Lung microvascular endothelial cell (primary cell): Measurements from ENCODE around the gene ZNF396. TPM values are rescaled to one million over a fixed set of nuclear protein-coding genes. Genes with fewer than 3 reads are reported as not detected.

Source experiments
- DNase-seq, 2 donors: peaks; one replicate each; pipeline versions ENCODE4 v3.0.0 to v3.0.0-alpha.2; 2010; ENCODE audit warnings: low read depth in 2 of 2
- total RNA-seq: library from RNA; depleted of rRNA; stranded (reverse); fragments of >200 nt; gene quantifications from 2 replicates; pipeline ENCODE4 v1.2.1, GENCODE V29; 2014

The ZNF396 gene
- total RNA-seq, 1 donor from 2014 or later, result 0.60 TPM

GRCh38 chr18:35343488-35343935 lies 33.6 kb downstream of the ZNF396 start:
- no peak for DNase-seq

DNA sequence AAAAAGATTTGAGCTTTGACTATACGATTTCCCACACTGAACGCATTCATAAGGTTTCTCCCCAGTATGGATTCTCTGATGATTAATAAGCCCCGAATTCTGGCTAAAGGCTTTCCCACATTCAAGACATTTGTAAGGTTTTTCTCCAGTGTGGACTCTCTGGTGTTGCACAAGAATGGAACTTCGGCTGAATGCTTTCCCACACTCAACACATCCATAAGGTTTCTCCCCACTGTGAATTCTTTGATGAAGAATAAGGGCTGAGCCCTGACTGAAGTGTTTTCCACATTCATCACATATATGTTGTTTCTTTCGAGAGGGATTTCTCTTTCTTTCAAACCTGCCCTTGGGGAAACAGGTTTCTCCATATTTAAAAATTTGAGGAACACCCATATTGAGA lies 39.9 kb downstream of the ZNF396 start:
- DNase-seq, result no peak

DNA sequence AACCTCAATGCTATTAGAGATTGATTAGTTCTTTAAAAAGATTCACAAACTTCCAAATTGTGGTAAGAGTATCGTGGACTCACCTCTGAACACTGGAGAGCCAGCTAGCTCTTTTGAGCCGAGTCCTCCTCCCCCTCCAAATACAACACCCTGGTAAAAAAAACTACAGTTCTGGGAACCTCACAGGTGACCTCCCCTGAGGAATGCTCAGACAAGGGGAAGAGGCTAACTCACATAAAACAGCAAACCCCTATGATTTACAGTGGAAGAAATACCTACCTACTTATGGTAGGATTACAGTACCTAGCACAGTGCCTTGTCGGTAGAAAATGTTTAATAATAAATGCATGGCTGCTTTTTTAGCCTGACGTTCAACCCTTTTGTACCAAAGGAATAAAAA lies 41.3 kb downstream of the ZNF396 start:
- no peak for DNase-seq

GRCh38 chr18:35334821-35335220 lies 42.3 kb downstream of the ZNF396 start:
- no peak for DNase-seq

DNA sequence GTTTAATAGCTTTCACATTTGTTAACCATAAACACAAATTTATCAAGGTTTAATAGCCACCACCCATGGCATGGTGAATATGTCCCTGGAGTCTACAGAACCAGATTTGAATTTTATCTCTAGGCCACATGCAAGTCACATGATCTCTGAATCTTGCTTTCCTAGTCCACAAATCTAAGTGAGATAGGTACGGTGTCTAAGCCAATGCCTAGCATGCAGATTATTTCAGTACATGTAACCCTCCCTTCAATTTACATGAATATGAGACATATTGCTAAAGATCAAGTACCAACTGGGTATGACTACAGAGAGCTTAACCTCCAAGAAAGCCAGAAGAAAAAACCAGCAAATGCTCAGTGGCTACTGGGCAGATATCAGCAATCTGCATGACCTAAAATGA lies 42.9 kb downstream of the ZNF396 start:
- DNase-seq, result no peak

DNA sequence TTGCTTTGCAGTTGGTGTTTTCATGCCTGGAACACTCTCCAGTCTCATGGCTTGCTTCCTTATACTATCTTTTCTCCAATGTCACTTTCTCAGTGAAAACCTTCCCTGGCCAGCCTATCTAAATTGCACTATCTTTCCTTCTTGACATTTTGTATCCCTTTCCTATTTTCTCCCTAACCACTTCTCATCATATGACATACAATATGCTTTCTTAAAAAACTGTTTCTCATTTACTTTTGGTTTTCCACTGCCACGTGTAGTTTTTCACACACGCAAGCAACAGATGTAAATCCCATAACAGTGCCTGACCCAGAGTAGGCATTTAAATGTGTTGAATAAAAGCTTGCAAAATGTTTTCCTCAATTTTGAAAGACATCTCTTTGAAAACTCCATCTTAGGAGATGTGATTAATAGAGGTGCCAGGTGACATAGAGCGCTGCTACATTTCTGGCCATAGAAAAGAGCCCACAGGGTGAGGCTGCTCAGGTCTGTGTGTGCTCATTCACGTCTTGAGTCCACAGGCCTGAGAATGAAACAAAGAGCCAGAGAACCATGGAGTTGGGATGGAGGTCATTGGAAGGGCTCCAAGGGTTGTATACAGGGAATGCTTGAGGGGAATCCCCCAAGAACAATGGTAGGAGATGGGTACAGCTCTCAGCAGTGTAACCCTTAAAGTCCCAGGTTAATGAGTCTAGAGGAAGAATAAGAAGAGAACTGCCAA lies 45.6 kb downstream of the ZNF396 start:
- peak in 1 of 2 donors; percentile 73 for DNase-seq

DNA sequence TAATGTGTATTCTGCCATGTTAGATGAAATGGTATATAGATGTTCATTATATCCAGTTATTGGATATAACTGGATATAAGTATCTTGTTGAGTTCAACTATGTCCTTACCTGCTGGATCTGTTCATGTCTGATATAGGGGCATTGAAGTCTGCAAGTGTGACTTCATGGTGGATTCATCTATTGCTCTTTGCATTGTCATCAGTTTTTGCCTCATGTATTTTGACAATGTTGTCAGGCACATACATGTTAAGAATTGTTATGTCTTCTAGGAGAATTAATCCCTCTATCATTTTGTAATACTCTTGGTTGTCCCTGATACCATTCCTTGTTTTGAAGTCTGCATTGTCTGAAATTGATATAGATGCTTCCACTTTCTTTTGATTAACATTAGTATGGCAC lies 48.3 kb downstream of the ZNF396 start:
- DNase-seq, result no peak

DNA sequence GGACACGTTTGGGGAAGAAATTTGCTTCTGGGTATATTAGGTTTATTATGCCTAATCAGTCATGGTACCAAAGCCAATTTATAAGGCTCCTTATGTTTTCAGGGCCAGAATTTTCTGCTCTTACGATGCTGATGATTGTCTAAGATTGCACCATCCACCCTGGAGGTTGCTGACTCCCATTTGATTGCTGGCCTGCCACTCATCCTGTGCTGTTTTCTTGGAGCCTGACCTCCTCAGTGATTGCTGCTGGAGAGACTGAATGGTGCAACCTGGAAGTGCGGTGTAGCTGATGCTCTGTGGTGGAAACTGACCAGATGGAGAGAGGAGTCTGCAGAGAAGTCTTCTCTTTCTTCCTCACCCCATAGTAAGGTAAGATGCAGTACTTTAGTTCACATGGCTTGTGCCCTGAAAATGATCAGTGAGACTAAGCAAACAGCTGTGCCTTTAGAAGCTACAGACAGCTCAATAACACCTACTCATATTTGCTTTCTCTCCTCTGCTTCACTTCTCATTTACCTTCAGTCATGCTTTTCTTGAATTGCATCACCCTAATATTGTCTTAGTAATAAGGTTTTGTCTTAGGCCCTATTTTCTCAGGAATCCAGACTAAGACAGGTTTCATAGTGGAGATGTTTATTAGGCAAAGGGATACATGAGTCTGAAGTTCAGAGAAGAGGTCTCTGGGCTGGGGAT lies 50.3 kb downstream of the ZNF396 start:
- DNase-seq, result no peak

- peak in 1 of 2 donors; percentile 66 for DNase-seq
These were observed 52.0 kb downstream of the ZNF396 start for GRCh38 chr18:35324926-35325655.

- DNase-seq, result peak in 1 of 2 donors; percentile 82
These were observed 54.4 kb downstream of the ZNF396 start for GRCh38 chr18:35322486-35323458.

Other genes with a start within 250 kb of the ZNF396 start
- 4.6 and 10.3 TPM in 2 replicates for gene ZNF397, start 136.3 kb downstream of the ZNF396 start, total RNA-seq
- 5.2 and 6.9 TPM in 2 replicates for gene ZSCAN30, start 87.1 kb downstream of the ZNF396 start, total RNA-seq
- 20.7 and 32.1 TPM in 2 replicates for gene ZNF24, start 32.9 kb downstream of the ZNF396 start, total RNA-seq
- 6.5 and 12.9 TPM in 2 replicates for gene INO80C, start 120.6 kb upstream of the ZNF396 start, total RNA-seq
- gene GALNT1, start 204.4 kb upstream of the ZNF396 start, total RNA-seq, result 108 and 156 TPM in 2 replicates